GM23338 (cell line): ENCODE data around the gene ARHGEF19. TPM values are rescaled to one million over a fixed set of nuclear protein-coding genes. Genes with fewer than 3 reads are reported as not detected.

Experiments
- ATAC-seq: fragments of 200-7000 bp; cut with Tn5 transposase; 3 replicates; pipeline ENCODE4 v1.9.1; 2020
- DNase-seq: peaks from one replicate; pipeline ENCODE4 v3.0.0-alpha.2; 2015; ENCODE audit warnings: low spot score
- H2AFZ ChIP-seq: fragments of 200-600 bp; sonication (generic); 2 replicates; pipeline ENCODE4 v1.8.0; 2016; ENCODE audit warnings: antibody characterized with exemption, mild to moderate bottlenecking, moderate library complexity
- H3F3A ChIP-seq: fragments of 200-600 bp; sonication (generic); replicated peaks from 2 replicates; pipeline ENCODE4 v1.8.0; 2017; ENCODE audit warnings: antibody characterized with exemption, mixed run types, low read depth
- H3K27ac ChIP-seq: fragments of 200-600 bp; sonication (generic); 2 replicates; pipeline ENCODE4 v1.6.1; 2016; ENCODE audit warnings: low read depth
- H3K27me3 ChIP-seq: fragments of 200-600 bp; sonication (generic); 2 replicates; pipeline ENCODE4 v1.8.0; 2016; ENCODE audit warnings: mild to moderate bottlenecking, mixed run types, moderate library complexity; ENCODE audit not compliant: insufficient read depth
- H3K36me3 ChIP-seq: fragments of 200-600 bp; sonication (generic); 2 replicates; pipeline ENCODE4 v1.8.0; 2016; ENCODE audit warnings: mild to moderate bottlenecking; ENCODE audit not compliant: insufficient read depth
- H3K4me1 ChIP-seq: fragments of 200-600 bp; sonication (generic); 2 replicates; pipeline ENCODE4 v1.8.0; 2016; ENCODE audit warnings: mild to moderate bottlenecking, moderate library complexity; ENCODE audit not compliant: insufficient read depth
- H3K4me2 ChIP-seq: fragments of 200-600 bp; sonication (generic); 2 replicates; pipeline ENCODE4 v1.7.1; 2017; ENCODE audit warnings: mixed run types
- H3K4me3 ChIP-seq: fragments of 200-600 bp; sonication (generic); 2 replicates; pipeline ENCODE4 v1.6.1; 2016; ENCODE audit warnings: mixed run types
- H3K79me2 ChIP-seq: fragments of 200-600 bp; sonication (generic); replicated peaks from 2 replicates; pipeline ENCODE4 v1.8.0; 2017; ENCODE audit warnings: mild to moderate bottlenecking; ENCODE audit not compliant: insufficient read depth
- H3K9me2 ChIP-seq: fragments of 200-600 bp; sonication (generic); 2 replicates; pipeline ENCODE4 v1.8.0; 2017; ENCODE audit not compliant: insufficient read depth
- H4K20me1 ChIP-seq: fragments of 200-600 bp; sonication (generic); replicated peaks from 2 replicates; pipeline ENCODE4 v1.8.0; 2017; ENCODE audit warnings: mild to moderate bottlenecking; ENCODE audit not compliant: insufficient read depth
- H3K27ac Mint-ChIP-seq: 2 replicates; pipeline ENCODE4 v1.8.0; 2020; ENCODE audit warnings: inconsistent platforms, mild to moderate bottlenecking, moderate library complexity, mixed read lengths
- H3K27me3 Mint-ChIP-seq: 3 replicates; pipeline ENCODE4 v1.8.0; 2022; ENCODE audit warnings: low read depth, mild to moderate bottlenecking, moderate library complexity, mixed read lengths, inconsistent platforms; ENCODE audit not compliant: insufficient read depth, poor library complexity
- H3K36me3 Mint-ChIP-seq: 3 replicates; pipeline ENCODE4 v1.8.0; 2021; ENCODE audit warnings: low read depth, mild to moderate bottlenecking, inconsistent platforms, moderate library complexity, mixed read lengths
- H3K4me1 Mint-ChIP-seq: 3 replicates; pipeline ENCODE4 v1.8.0; 2020; ENCODE audit warnings: mild to moderate bottlenecking, inconsistent platforms, mixed read lengths
- H3K4me3 Mint-ChIP-seq: 3 replicates; pipeline ENCODE4 v1.8.0; 2021; ENCODE audit warnings: moderate library complexity, mild to moderate bottlenecking, inconsistent platforms, mixed read lengths
- H3K9me3 Mint-ChIP-seq: 3 replicates; pipeline ENCODE4 v1.8.0; 2020; ENCODE audit warnings: moderate library complexity, mild to moderate bottlenecking, inconsistent platforms, mixed read lengths
- EZH2 ChIP-seq: fragments of 200-600 bp; sonication (generic); IDR thresholded peaks from one replicate; pipeline ENCODE4 v1.8.0; 2017; ENCODE audit warnings: antibody characterized with exemption, mild to moderate bottlenecking, low read depth; ENCODE audit not compliant: unreplicated experiment
- REST ChIP-seq: IDR thresholded peaks from one replicate; pipeline ENCODE4 v1.6.1; 2018; ENCODE audit warnings: antibody characterized with exemption; ENCODE audit not compliant: unreplicated experiment
- STAT1 ChIP-seq: IDR thresholded peaks from one replicate; pipeline ENCODE4 v1.6.1; 2016; ENCODE audit warnings: antibody characterized with exemption; ENCODE audit not compliant: unreplicated experiment
- ZNF114 ChIP-seq: fragments of 250-450 bp; sonication (Bioruptor Pico); IDR thresholded peaks from 2 replicates; pipeline ENCODE4 v1.5.0; 2020; ENCODE audit warnings: mild to moderate bottlenecking, moderate library complexity
- polyA plus RNA-seq: library from polyadenylated mRNA; unstranded; fragments of >200 nt; fragmentation: Nextera tagmentation; extraction: Ambion mirVana; gene quantifications from 2 replicates; pipeline ENCODE4 v1.2.1, GENCODE V29; 2016
- total RNA-seq: library from RNA; depleted of rRNA; stranded (reverse); fragments of >200 nt; shearing (Covaris generic); gene quantifications from 2 replicates; pipeline ENCODE4 v1.2.3, GENCODE V29; 2014
- TF ChIP-seq, protein P1 (sequence below): fragments of 250-450 bp; sonication (Bioruptor Pico); IDR thresholded peaks from 2 replicates; pipeline ENCODE4 v1.5.0; 2020; ENCODE audit warnings: mild to moderate bottlenecking, moderate library complexity

Gene ARHGEF19
- total and polyA plus RNA-seq, 2 experiments from 2014 or later, result 19.5 to 46.4 TPM

- no peak overlapping the region for H3K4me3 ChIP-seq
- H3K9me2 ChIP-seq, result no peaks in the 10 kb centered on the region
- ATAC-seq (no peak), DNase-seq (no peak)
- H3K36me3 Mint-ChIP-seq, result peaks cover 6% of the 10 kb centered on the region; the same call in 2 of the 3 replicates
- H3F3A ChIP-seq, result no peaks in the 10 kb centered on the region
- no peaks in the 10 kb centered on the region for H3K79me2 ChIP-seq
- H3K27me3 Mint-ChIP-seq, result peaks cover 2% of the 10 kb centered on the region
- H3K4me1 Mint-ChIP-seq, result no peaks in the 10 kb centered on the region; the same call in 2 of the 3 replicates
- no peak overlapping the region for H2AFZ ChIP-seq
- no peak overlapping the region for H3K27ac Mint-ChIP-seq
- H3K9me3 Mint-ChIP-seq, result no peaks in the 10 kb centered on the region; the same call in 2 of the 3 replicates
- no peak overlapping the region for H3K27ac ChIP-seq
- TF ChIP-seq, protein P1, sequence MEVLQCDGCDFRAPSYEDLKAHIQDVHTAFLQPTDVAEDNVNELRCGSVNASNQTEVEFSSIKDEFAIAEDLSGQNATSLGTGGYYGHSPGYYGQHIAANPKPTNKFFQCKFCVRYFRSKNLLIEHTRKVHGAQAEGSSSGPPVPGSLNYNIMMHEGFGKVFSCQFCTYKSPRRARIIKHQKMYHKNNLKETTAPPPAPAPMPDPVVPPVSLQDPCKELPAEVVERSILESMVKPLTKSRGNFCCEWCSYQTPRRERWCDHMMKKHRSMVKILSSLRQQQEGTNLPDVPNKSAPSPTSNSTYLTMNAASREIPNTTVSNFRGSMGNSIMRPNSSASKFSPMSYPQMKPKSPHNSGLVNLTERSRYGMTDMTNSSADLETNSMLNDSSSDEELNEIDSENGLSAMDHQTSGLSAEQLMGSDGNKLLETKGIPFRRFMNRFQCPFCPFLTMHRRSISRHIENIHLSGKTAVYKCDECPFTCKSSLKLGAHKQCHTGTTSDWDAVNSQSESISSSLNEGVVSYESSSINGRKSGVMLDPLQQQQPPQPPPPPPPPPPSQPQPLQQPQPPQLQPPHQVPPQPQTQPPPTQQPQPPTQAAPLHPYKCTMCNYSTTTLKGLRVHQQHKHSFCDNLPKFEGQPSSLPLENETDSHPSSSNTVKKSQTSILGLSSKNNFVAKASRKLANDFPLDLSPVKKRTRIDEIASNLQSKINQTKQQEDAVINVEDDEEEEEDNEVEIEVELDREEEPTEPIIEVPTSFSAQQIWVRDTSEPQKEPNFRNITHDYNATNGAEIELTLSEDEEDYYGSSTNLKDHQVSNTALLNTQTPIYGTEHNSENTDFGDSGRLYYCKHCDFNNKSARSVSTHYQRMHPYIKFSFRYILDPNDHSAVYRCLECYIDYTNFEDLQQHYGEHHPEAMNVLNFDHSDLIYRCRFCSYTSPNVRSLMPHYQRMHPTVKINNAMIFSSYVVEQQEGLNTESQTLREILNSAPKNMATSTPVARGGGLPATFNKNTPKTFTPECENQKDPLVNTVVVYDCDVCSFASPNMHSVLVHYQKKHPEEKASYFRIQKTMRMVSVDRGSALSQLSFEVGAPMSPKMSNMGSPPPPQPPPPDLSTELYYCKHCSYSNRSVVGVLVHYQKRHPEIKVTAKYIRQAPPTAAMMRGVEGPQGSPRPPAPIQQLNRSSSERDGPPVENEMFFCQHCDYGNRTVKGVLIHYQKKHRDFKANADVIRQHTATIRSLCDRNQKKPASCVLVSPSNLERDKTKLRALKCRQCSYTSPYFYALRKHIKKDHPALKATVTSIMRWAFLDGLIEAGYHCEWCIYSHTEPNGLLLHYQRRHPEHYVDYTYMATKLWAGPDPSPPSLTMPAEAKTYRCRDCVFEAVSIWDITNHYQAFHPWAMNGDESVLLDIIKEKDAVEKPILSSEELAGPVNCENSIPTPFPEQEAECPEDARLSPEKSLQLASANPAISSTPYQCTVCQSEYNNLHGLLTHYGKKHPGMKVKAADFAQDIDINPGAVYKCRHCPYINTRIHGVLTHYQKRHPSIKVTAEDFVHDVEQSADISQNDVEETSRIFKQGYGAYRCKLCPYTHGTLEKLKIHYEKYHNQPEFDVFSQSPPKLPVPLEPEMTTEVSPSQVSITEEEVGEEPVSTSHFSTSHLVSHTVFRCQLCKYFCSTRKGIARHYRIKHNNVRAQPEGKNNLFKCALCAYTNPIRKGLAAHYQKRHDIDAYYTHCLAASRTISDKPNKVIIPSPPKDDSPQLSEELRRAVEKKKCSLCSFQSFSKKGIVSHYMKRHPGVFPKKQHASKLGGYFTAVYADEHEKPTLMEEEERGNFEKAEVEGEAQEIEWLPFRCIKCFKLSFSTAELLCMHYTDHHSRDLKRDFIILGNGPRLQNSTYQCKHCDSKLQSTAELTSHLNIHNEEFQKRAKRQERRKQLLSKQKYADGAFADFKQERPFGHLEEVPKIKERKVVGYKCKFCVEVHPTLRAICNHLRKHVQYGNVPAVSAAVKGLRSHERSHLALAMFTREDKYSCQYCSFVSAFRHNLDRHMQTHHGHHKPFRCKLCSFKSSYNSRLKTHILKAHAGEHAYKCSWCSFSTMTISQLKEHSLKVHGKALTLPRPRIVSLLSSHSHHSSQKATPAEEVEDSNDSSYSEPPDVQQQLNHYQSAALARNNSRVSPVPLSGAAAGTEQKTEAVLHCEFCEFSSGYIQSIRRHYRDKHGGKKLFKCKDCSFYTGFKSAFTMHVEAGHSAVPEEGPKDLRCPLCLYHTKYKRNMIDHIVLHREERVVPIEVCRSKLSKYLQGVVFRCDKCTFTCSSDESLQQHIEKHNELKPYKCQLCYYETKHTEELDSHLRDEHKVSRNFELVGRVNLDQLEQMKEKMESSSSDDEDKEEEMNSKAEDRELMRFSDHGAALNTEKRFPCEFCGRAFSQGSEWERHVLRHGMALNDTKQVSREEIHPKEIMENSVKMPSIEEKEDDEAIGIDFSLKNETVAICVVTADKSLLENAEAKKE (CRISPR knock-in tag), result no peak
- TF ChIP-seq EZH2, result no peak
- no peak for TF ChIP-seq ZNF114 (CRISPR knock-in tag)
- TF ChIP-seq REST, result no peak
- no peak for TF ChIP-seq STAT1
- H3K4me2 ChIP-seq, result no peak overlapping the region
- no peaks in the 10 kb centered on the region for H3K27me3 ChIP-seq
- no peaks in the 10 kb centered on the region for H4K20me1 ChIP-seq
- H3K36me3 ChIP-seq, result no peaks in the 10 kb centered on the region
- H3K4me1 ChIP-seq, result no peaks in the 10 kb centered on the region
- H3K4me3 Mint-ChIP-seq, result no peak overlapping the region
Observed at GRCh38 chr1:16191916-16192546, 20.4 kb downstream of the ARHGEF19 start.
